Mesenchymal stem cell (in vitro differentiated cells and primary cell): ENCODE data around the gene PPP1CC.

Experiments
- DNase-seq: peaks from one replicate; pipeline ENCODE4 v3.0.0-alpha.2; 2013
- H2AFZ ChIP-seq: one replicate; pipeline ENCODE4 v1.6.1; 2013; ENCODE audit warnings: low read depth, mild to moderate bottlenecking, control low read depth, inconsistent platforms, low read length, moderate library complexity
- H2AK5ac ChIP-seq: 2 replicates; pipeline ENCODE4 v1.6.1; 2013; ENCODE audit warnings: low read length, moderate library complexity, mild to moderate bottlenecking, inconsistent platforms; ENCODE audit not compliant: severe bottlenecking
- H2BK120ac ChIP-seq: one replicate; pipeline ENCODE4 v1.6.1; 2013; ENCODE audit warnings: low read depth, mild to moderate bottlenecking, inconsistent platforms, low read length, moderate library complexity
- H2BK12ac ChIP-seq, 2 experiments: one replicate each; pipeline ENCODE4 v1.6.1; 2013; ENCODE audit warnings: inconsistent platforms in 2 of 2, low read length in 2 of 2, mild to moderate bottlenecking in 2 of 2, moderate library complexity in 2 of 2, control low read depth in 1 of 2
- H2BK15ac ChIP-seq: one replicate; pipeline ENCODE4 v1.6.1; 2013; ENCODE audit warnings: mild to moderate bottlenecking, low read depth, inconsistent platforms; ENCODE audit not compliant: poor library complexity, severe bottlenecking
- H2BK5ac ChIP-seq: 2 replicates; pipeline ENCODE4 v1.6.1; 2013; ENCODE audit warnings: low read depth, mild to moderate bottlenecking, low read length, control low read depth, inconsistent platforms; ENCODE audit not compliant: poor library complexity, severe bottlenecking
- H3K14ac ChIP-seq, 2 experiments: one replicate each; pipeline ENCODE4 v1.6.1; 2013; ENCODE audit warnings: inconsistent platforms in 2 of 2, low read length in 2 of 2, control low read depth in 1 of 2, mild to moderate bottlenecking in 1 of 2, moderate library complexity in 1 of 2
- H3K18ac ChIP-seq, 2 experiments: one replicate each; pipeline ENCODE4 v1.6.1; 2013; ENCODE audit warnings: inconsistent platforms in 2 of 2, low read length in 2 of 2, control low read depth in 1 of 2, low read depth in 1 of 2, mild to moderate bottlenecking in 1 of 2
- H3K23ac ChIP-seq, 2 experiments: one replicate each; pipeline ENCODE4 v1.6.1; 2013; ENCODE audit warnings: inconsistent platforms in 2 of 2, low read length in 2 of 2, mild to moderate bottlenecking in 2 of 2, moderate library complexity in 2 of 2, control low read depth in 1 of 2
- H3K27ac ChIP-seq: 2 replicates; pipeline ENCODE4 v1.5.1; 2013; ENCODE audit warnings: mild to moderate bottlenecking, moderate library complexity, low read length, control low read depth, inconsistent platforms; ENCODE audit not compliant: poor library complexity, severe bottlenecking
- H3K27me3 ChIP-seq, 2 experiments: 2 replicates each; pipeline versions ENCODE4 v1.6.1 to v1.7.0; 2013; ENCODE audit warnings: low read length in 2 of 2, mild to moderate bottlenecking in 2 of 2, moderate library complexity in 2 of 2, control low read depth in 1 of 2, inconsistent platforms in 1 of 2; ENCODE audit not compliant: control insufficient read depth in 1 of 2, insufficient read depth in 1 of 2
- H3K36me3 ChIP-seq, 2 experiments: 2 replicates each; pipeline versions ENCODE4 v1.6.1 to v1.7.0; 2013; ENCODE audit warnings: low read length in 2 of 2, control low read depth in 1 of 2, inconsistent platforms in 1 of 2, low read depth in 1 of 2, mild to moderate bottlenecking in 1 of 2; ENCODE audit not compliant: insufficient read depth in 2 of 2, control insufficient read depth in 1 of 2
- H3K4ac ChIP-seq, 2 experiments: one replicate each; pipeline ENCODE4 v1.6.1; 2013; ENCODE audit warnings: inconsistent platforms in 2 of 2, low read length in 2 of 2, mild to moderate bottlenecking in 2 of 2, moderate library complexity in 2 of 2, control low read depth in 1 of 2, low read depth in 1 of 2
- H3K4me1 ChIP-seq: 2 replicates; pipeline ENCODE4 v1.6.1; 2013; ENCODE audit warnings: low read depth, low read length, control low read depth; ENCODE audit not compliant: control insufficient read depth, insufficient read depth
- H3K4me2 ChIP-seq: 2 replicates; pipeline ENCODE4 v1.6.1; 2013; ENCODE audit warnings: low read length, mild to moderate bottlenecking, inconsistent platforms; ENCODE audit not compliant: poor library complexity, severe bottlenecking
- H3K4me3 ChIP-seq, 2 experiments: 2 replicates each; pipeline versions ENCODE4 v1.5.1 to v1.7.0; 2013; ENCODE audit warnings: low read length in 2 of 2, mild to moderate bottlenecking in 2 of 2, control low read depth in 1 of 2, low read depth in 1 of 2; ENCODE audit not compliant: insufficient read depth in 1 of 2
- H3K79me1 ChIP-seq: replicated peaks from 2 replicates; pipeline ENCODE4 v1.6.1; 2013; ENCODE audit warnings: mild to moderate bottlenecking, control low read depth, low read length, inconsistent platforms; ENCODE audit not compliant: poor library complexity, severe bottlenecking
- H3K9ac ChIP-seq: 2 replicates; pipeline ENCODE4 v1.7.0; 2013; ENCODE audit warnings: mild to moderate bottlenecking, low read length, moderate library complexity
- H3K9me3 ChIP-seq: 2 replicates; pipeline ENCODE4 v1.7.0; 2013; ENCODE audit warnings: mild to moderate bottlenecking, low read length; ENCODE audit not compliant: control insufficient read depth
- H4K8ac ChIP-seq: one replicate; pipeline ENCODE4 v1.6.1; 2013; ENCODE audit warnings: inconsistent platforms, mild to moderate bottlenecking, low read length, moderate library complexity
- H4K91ac ChIP-seq: one replicate; pipeline ENCODE4 v1.6.1; 2013; ENCODE audit warnings: mild to moderate bottlenecking, low read length, inconsistent platforms
- WGBS: methylation state at CpG from one replicate; pipeline ENCODE4 v1.1.7; 2013; ENCODE audit warnings: mixed read lengths; 5-methylcytosine and 5-hydroxymethylcytosine counted together

PPP1CC gene

GRCh38 chr12:110765111-110765510, 22.4 kb upstream of the PPP1CC start:
- Histone ChIP-seq H4K91ac (no peak overlapping the region), H3K18ac (no peak overlapping the region), H2BK120ac (no peak overlapping the region), H3K27ac (no peak overlapping the region), H2AFZ (no peak overlapping the region), H3K14ac (no peak overlapping the region), H3K27me3 (peaks cover 0 to 7% of the 10 kb centered on the region in 2 experiments), H3K23ac (no peak overlapping the region), H3K79me1 (no peaks in the 10 kb centered on the region), H3K9me3 (no peaks in the 10 kb centered on the region), H3K36me3 (no peaks in the 10 kb centered on the region), H3K4me2 (no peak overlapping the region), H2BK12ac (no peak overlapping the region), H2AK5ac (no peak overlapping the region), H2BK5ac (no peak overlapping the region), H2BK15ac (no peak overlapping the region), H3K4me3 (no peak overlapping the region), H3K4ac (no peak overlapping the region), H4K8ac (no peak overlapping the region), H3K4me1 (no peaks in the 10 kb centered on the region), H3K9ac (no peak overlapping the region)
- no peak for DNase-seq
- 41% methylated on average over 3 of the region's 4 CpGs for WGBS

- Histone ChIP-seq H3K4me2 (no peak overlapping the region), H3K23ac (no peak overlapping the region), H2AK5ac (no peak overlapping the region), H3K79me1 (no peaks in the 10 kb centered on the region), H3K4ac (no peak overlapping the region), H3K9me3 (no peaks in the 10 kb centered on the region), H3K4me3 (no peak overlapping the region), H4K8ac (no peak overlapping the region), H2BK5ac (no peak overlapping the region), H2AFZ (no peak overlapping the region), H2BK12ac (no peak overlapping the region), H3K18ac (no peak overlapping the region), H3K9ac (no peak overlapping the region), H3K14ac (no peak overlapping the region), H2BK120ac (no peak overlapping the region), H3K27ac (no peak overlapping the region), H3K36me3 (no peaks in the 10 kb centered on the region), H4K91ac (no peak overlapping the region), H3K4me1 (no peaks in the 10 kb centered on the region), H3K27me3 (peaks cover 0 to 7% of the 10 kb centered on the region in 2 experiments), H2BK15ac (no peak overlapping the region)
- WGBS, result 86% methylated on average over 7 of the region's 7 CpGs
- no peak for DNase-seq
These were observed 20.9 kb upstream of the PPP1CC start for GRCh38 chr12:110763583-110763982.

- Histone ChIP-seq H2BK12ac (no peak overlapping the region), H3K23ac (no peak overlapping the region), H2BK120ac (no peak overlapping the region), H3K9me3 (no peaks in the 10 kb centered on the region), H3K4me1 (no peaks in the 10 kb centered on the region), H3K9ac (no peak overlapping the region), H3K36me3 (no peaks in the 10 kb centered on the region), H3K27ac (no peak overlapping the region), H3K4me2 (no peak overlapping the region), H3K4ac (no peak overlapping the region), H4K91ac (no peak overlapping the region), H2BK15ac (no peak overlapping the region), H3K14ac (no peak overlapping the region), H2AK5ac (no peak overlapping the region), H3K4me3 (no peak overlapping the region), H2BK5ac (no peak overlapping the region), H3K27me3 (peaks cover 0 to 7% of the 10 kb centered on the region in 2 experiments), H3K79me1 (no peaks in the 10 kb centered on the region), H3K18ac (no peak overlapping the region), H2AFZ (no peak overlapping the region), H4K8ac (no peak overlapping the region)
- 92% methylated on average over 3 of the region's 3 CpGs for WGBS
- no peak for DNase-seq
These were observed 20.2 kb upstream of the PPP1CC start for GRCh38 chr12:110762891-110763290.

- Histone ChIP-seq H3K79me1 (no peaks in the 10 kb centered on the region), H3K9ac (no peak overlapping the region), H3K27ac (no peak overlapping the region), H4K8ac (no peak overlapping the region), H3K9me3 (no peaks in the 10 kb centered on the region), H3K14ac (no peak overlapping the region), H2BK5ac (no peak overlapping the region), H3K4me3 (no peak overlapping the region), H2BK12ac (no peak overlapping the region), H2AFZ (no peak overlapping the region), H3K23ac (no peak overlapping the region), H3K4ac (no peak overlapping the region), H3K27me3 (no peaks in the 10 kb centered on the region), H3K4me2 (no peak overlapping the region), H2BK15ac (no peak overlapping the region), H3K4me1 (no peaks in the 10 kb centered on the region), H4K91ac (no peak overlapping the region), H2AK5ac (no peak overlapping the region), H3K36me3 (no peaks in the 10 kb centered on the region), H2BK120ac (no peak overlapping the region), H3K18ac (no peak overlapping the region)
- DNase-seq, result no peak
- 97% methylated on average over 3 of the region's 4 CpGs for WGBS
These were observed 17.5 kb upstream of the PPP1CC start for GRCh38 chr12:110760204-110760609.
